IMR-90 (cell line): ENCODE data around the gene ADAMTS10. TPM values are rescaled to one million over a fixed set of nuclear protein-coding genes. Genes with fewer than 3 reads are reported as not detected.
A peak's percentile ranks its signal among the peaks of the same experiment; 100 is the strongest.
"Not testable (repeated sequence)": the region's sequence is repeated elsewhere in the genome, so short reads cannot be mapped to it uniquely, and the experiment has no call there.

ENCODE experiments used
- ATAC-seq: fragments of 200-7000 bp; cut with Tn5 transposase; 2 replicates; pipeline ENCODE4 v1.9.1; 2020; ENCODE audit warnings: low read depth, mild to moderate bottlenecking, moderate library complexity
- BruUV-seq: library from RNA; stranded (reverse); fragments of 400-500 nt; replicated peaks from 2 replicates; lab custom pipeline; 2021; lab: Mats Ljungman, UMichigan
- CTCF ChIA-PET: fragments of 300-600 bp; formaldehyde crosslinking; extraction: SDS; loops from one replicate; lab custom pipeline; 2021; ENCODE audit warnings: antibody characterized with exemption; lab: Yijun Ruan, JAX
- POLR2A ChIA-PET: fragments of 300-600 bp; sonication (Branson Sonifier 250); formaldehyde crosslinking; loops from one replicate; lab custom pipeline; 2022; ENCODE audit warnings: antibody characterized with exemption; ENCODE audit not compliant: unreplicated experiment; lab: Charles Lee
- DNase-seq: peaks from one replicate; pipeline ENCODE4 v3.0.0; 2013
- H2AFZ ChIP-seq: replicated peaks from 2 replicates; pipeline ENCODE3; 2013; ENCODE audit warnings: low read length, mild to moderate bottlenecking; ENCODE audit not compliant: poor library complexity
- H2AK5ac ChIP-seq: 2 replicates; pipeline ENCODE4 v1.6.1; 2013; ENCODE audit warnings: low read depth, low read length, inconsistent platforms
- H2AK9ac ChIP-seq: replicated peaks from 2 replicates; pipeline ENCODE3; 2013; ENCODE audit warnings: mild to moderate bottlenecking, low read depth, low read length, moderate library complexity; ENCODE audit not compliant: poor library complexity
- H2BK120ac ChIP-seq: 2 replicates; pipeline ENCODE4 v1.6.1; 2013; ENCODE audit warnings: low read depth, low read length, inconsistent platforms
- H2BK15ac ChIP-seq: 3 replicates; pipeline ENCODE4 v1.6.1; 2013; ENCODE audit warnings: low read depth, low read length, inconsistent platforms
- H2BK20ac ChIP-seq: 2 replicates; pipeline ENCODE4 v1.6.1; 2013; ENCODE audit warnings: low read depth, mild to moderate bottlenecking, inconsistent platforms, low read length, moderate library complexity
- H2BK5ac ChIP-seq: 2 replicates; pipeline ENCODE4 v1.6.1; 2013; ENCODE audit warnings: mild to moderate bottlenecking, low read depth, low read length, inconsistent platforms; ENCODE audit not compliant: poor library complexity, severe bottlenecking
- H3K14ac ChIP-seq: replicated peaks from 2 replicates; pipeline ENCODE4 v1.6.1; 2013; ENCODE audit warnings: low read depth, low read length, inconsistent platforms
- H3K18ac ChIP-seq: 2 replicates; pipeline ENCODE4 v1.6.1; 2013; ENCODE audit warnings: low read depth, low read length, control low read depth
- H3K23ac ChIP-seq: 2 replicates; pipeline ENCODE4 v1.6.1; 2013; ENCODE audit warnings: low read depth, low read length, inconsistent platforms
- H3K27ac ChIP-seq: 2 replicates; pipeline ENCODE4 v1.5.1; 2013; ENCODE audit warnings: mild to moderate bottlenecking, control low read depth, low read length; ENCODE audit not compliant: insufficient read depth
- H3K27me3 ChIP-seq: 2 replicates; pipeline ENCODE4 v1.6.1; 2013; ENCODE audit warnings: low read length; ENCODE audit not compliant: control insufficient read depth, insufficient read depth
- H3K36me3 ChIP-seq: 2 replicates; pipeline ENCODE4 v1.6.1; 2013; ENCODE audit warnings: low read length, mixed read lengths; ENCODE audit not compliant: control insufficient read depth, insufficient read depth
- H3K4ac ChIP-seq: 2 replicates; pipeline ENCODE4 v1.6.1; 2013; ENCODE audit warnings: low read depth, low read length, inconsistent platforms
- H3K4me1 ChIP-seq: 2 replicates; pipeline ENCODE4 v1.6.1; 2013; ENCODE audit warnings: low read length, mixed read lengths; ENCODE audit not compliant: control insufficient read depth, insufficient read depth
- H3K4me2 ChIP-seq: 2 replicates; pipeline ENCODE4 v1.6.1; 2013; ENCODE audit warnings: low read depth, mild to moderate bottlenecking, control low read depth, low read length, moderate library complexity
- H3K4me3 ChIP-seq: 2 replicates; pipeline ENCODE4 v1.5.1; 2013; ENCODE audit warnings: low read depth, mild to moderate bottlenecking, control low read depth, low read length, moderate library complexity; ENCODE audit not compliant: insufficient read depth
- H3K56ac ChIP-seq: 2 replicates; pipeline ENCODE4 v1.6.1; 2013; ENCODE audit warnings: low read length, inconsistent platforms; ENCODE audit not compliant: insufficient read depth; ENCODE audit errors: extremely low read depth
- H3K79me1 ChIP-seq, 2 experiments: 2 replicates each; pipeline ENCODE4 v1.6.1; 2013; ENCODE audit warnings: low read length in 2 of 2, inconsistent platforms in 1 of 2, low read depth in 1 of 2
- H3K9ac ChIP-seq: 2 replicates; pipeline ENCODE4 v1.6.1; 2013; ENCODE audit warnings: low read depth, low read length, control low read depth
- H3K9me1 ChIP-seq: 2 replicates; pipeline ENCODE4 v1.6.1; 2013; ENCODE audit warnings: low read length, inconsistent platforms; ENCODE audit not compliant: insufficient read depth
- H3K9me3 ChIP-seq: 2 replicates; pipeline ENCODE4 v1.6.1; 2013; ENCODE audit warnings: low read length; ENCODE audit not compliant: control insufficient read depth, insufficient read depth
- H4K20me1 ChIP-seq: 2 replicates; pipeline ENCODE4 v1.6.1; 2013; ENCODE audit warnings: low read length, inconsistent platforms; ENCODE audit not compliant: insufficient read depth
- H4K5ac ChIP-seq: 2 replicates; pipeline ENCODE4 v1.6.1; 2013; ENCODE audit warnings: mild to moderate bottlenecking, low read depth, low read length, control low read depth
- H4K8ac ChIP-seq, 2 experiments: 2 replicates each; pipeline ENCODE4 v1.6.1; 2013; ENCODE audit warnings: low read depth in 2 of 2, low read length in 2 of 2, control low read depth in 1 of 2, inconsistent platforms in 1 of 2
- H4K91ac ChIP-seq: 2 replicates; pipeline ENCODE4 v1.6.1; 2013; ENCODE audit warnings: low read depth, low read length, inconsistent platforms; ENCODE audit not compliant: insufficient read depth
- ELK1 ChIP-seq: fragments of 150-350 bp; IDR thresholded peaks from 2 replicates; pipeline ENCODE4 v1.6.1; 2016; ENCODE audit warnings: low read depth, mild to moderate bottlenecking, low read length, moderate library complexity, borderline replicate concordance
- FOS ChIP-seq: fragments of 150-350 bp; IDR thresholded peaks from 2 replicates; pipeline ENCODE4 v1.6.1; 2016; ENCODE audit warnings: low read depth, low read length
- WGBS, 2 experiments: methylation state at CpG; one replicate each; pipeline versions ENCODE4 v1.1.5 to v1.1.7; 2013; ENCODE audit warnings: missing lambda C conversion rate in 2 of 2; ENCODE audit not compliant: insufficient read length in 1 of 2; ENCODE audit errors: extremely low coverage in 2 of 2; 5-methylcytosine and 5-hydroxymethylcytosine counted together
- dilution Hi-C: fragments of 300-500 bp; cut with HindIII; formaldehyde crosslinking; loops from one replicate; pipeline ENCODE4 v1.14.3; 2018; ENCODE audit warnings: low sequenced_read_pairs; ENCODE audit not compliant: unreplicated experiment
- in situ Hi-C: fragments of 300-500 bp; cut with MboI; formaldehyde crosslinking; loops from 3 replicates; pipeline ENCODE4 v1.14.3; 2019; ENCODE audit warnings: low sequenced_read_pairs, inconsistent platforms, mixed read lengths
- intact Hi-C: fragments of 100-400 bp; cut with micrococcal nuclease; formaldehyde crosslinking; loops from 2 replicates; pipeline ENCODE4 v1.10.0; 2022
- polyA plus RNA-seq, 3 experiments: library from polyadenylated mRNA; depleted of rRNA; stranded (reverse); fragments of >200 nt; gene quantifications; 2 replicates each; pipeline ENCODE4 v1.2.3, GENCODE V29; 2012; ENCODE audit warnings: low replicate concordance in 1 of 3
- total RNA-seq: library from RNA; depleted of rRNA; stranded (reverse); fragments of >200 nt; gene quantifications from 2 replicates; pipeline ENCODE4 v1.2.3, GENCODE V29; 2012

The ADAMTS10 gene
- total and polyA plus RNA-seq, 2 of the 4 experiments (the other 2 are of a cell fraction) = 3.4 to 11.5 TPM

- CTCF ChIA-PET = no interaction called here
- dilution Hi-C loops = no loop called here
Measured at GRCh38 chr19:8617984-8618383, 7.5 kb upstream of the ADAMTS10 start.

GRCh38 chr19:8617325-8617724 is 6.8 kb upstream of the ADAMTS10 start:
- H4K20me1 ChIP-seq, H4K91ac ChIP-seq, H3K9me3 ChIP-seq, H3K56ac ChIP-seq, POLR2A ChIA-PET, H3K18ac ChIP-seq, H3K4me3 ChIP-seq, H3K27me3 ChIP-seq, H3K4me2 ChIP-seq, H3K9me1 ChIP-seq, H3K27ac ChIP-seq, ATAC-seq, H4K8ac ChIP-seq, H3K14ac ChIP-seq, H3K79me1 ChIP-seq, in situ Hi-C loops, H2BK5ac ChIP-seq, H4K5ac ChIP-seq, H2BK20ac ChIP-seq, BruUV-seq, H2AFZ ChIP-seq, H2AK9ac ChIP-seq, CTCF ChIA-PET, H3K23ac ChIP-seq, DNase-seq, H2BK120ac ChIP-seq, H3K9ac ChIP-seq, H3K36me3 ChIP-seq, H3K4me1 ChIP-seq, H2BK15ac ChIP-seq, H2AK5ac ChIP-seq, dilution Hi-C loops, H3K4ac ChIP-seq: not testable (repeated sequence)
- 64% methylated on average over 13 of the region's 15 CpGs; no CpG with 5 or more reads in 1 of the 2 experiments for WGBS, 2 experiments
- intact Hi-C loops = loop anchor here (5.0 kb wide), 1 partner anchor 215 kb away; the partner anchor contains the start of genes MBD3L1 and ZNF558

More at GRCh38 chr19:8617984-8618383, 7.5 kb upstream of the ADAMTS10 start:
- intact Hi-C loops = loop anchor here (5.0 kb wide), 1 partner anchor 214 kb away; the partner anchor contains the start of genes MBD3L1 and ZNF558
- Histone ChIP-seq H3K56ac (no peak overlapping the region), H3K18ac (no peak overlapping the region), H3K36me3 (no peaks in the 10 kb centered on the region), H2BK120ac (no peak overlapping the region), H2AFZ (peak overlapping the region; percentile 14), H4K5ac (no peak overlapping the region), H2BK15ac (no peak overlapping the region), H3K4me2 (no peak overlapping the region), H3K4me3 (no peak overlapping the region), H2BK5ac (no peak overlapping the region), H3K9me1 (no peaks in the 10 kb centered on the region; the same call in 1 of the 2 replicates), H4K8ac (no peak overlapping the region), H4K20me1 (0 out of 2 replicates have a peak, but pooled peaks cover 5% of the 10 kb centered on the region), H2AK9ac (no peak overlapping the region), H3K4ac (no peak overlapping the region), H3K9me3 (no peaks in the 10 kb centered on the region), H2BK20ac (no peak overlapping the region), H3K27me3 (peaks cover 6% of the 10 kb centered on the region; the same call in 1 of the 2 replicates), H3K4me1 (peaks cover 2% of the 10 kb centered on the region; the same call in 1 of the 2 replicates), H3K79me1 (no peaks in the 10 kb centered on the region), H3K23ac (no peak overlapping the region), H3K14ac (no peak overlapping the region), H2AK5ac (no peak overlapping the region), H4K91ac (no peak overlapping the region), H3K27ac (no peak overlapping the region), H3K9ac (no peak overlapping the region)
- in situ Hi-C loops = no loop called here
- POLR2A ChIA-PET = no interaction called here
- ATAC-seq (no peak), DNase-seq (no peak)
- 75% methylated on average over 3 of the region's 4 CpGs; no CpG with 5 or more reads in 1 of the 2 experiments for WGBS, 2 experiments
- BruUV-seq = no TSS peak
- TF ChIP-seq FOS (no peak), ELK1 (no peak)
